ENCODE results near the gene ALKBH4.
"Not testable (repeated sequence)": the region's sequence is repeated elsewhere in the genome, so short reads cannot be mapped to it uniquely, and the experiment has no call there.

GRCh38 chr7:102481962-102482361 lies 17.3 kb upstream of the ALKBH4 start:
- not testable (repeated sequence) for TF ChIP-seq GABPA (IDR thresholded peaks at IDR 0.05; ENCODE audit: low read depth); CTCF (IDR thresholded peaks at IDR 0.05; ENCODE audit: insufficient read depth, low read length); POLR2AphosphoS5 (IDR thresholded peaks at IDR 0.05; ENCODE audit: low read depth)

Data from HL-60 (cell line).